Loucy (cell line): ENCODE data around the gene ADM2.

ENCODE experiments used
- H2AFZ ChIP-seq: fragments of 200-600 bp; sonication (generic); 2 replicates; pipeline ENCODE4 v1.6.0; 2016; ENCODE audit warnings: antibody characterized with exemption, mild to moderate bottlenecking, low read length, moderate library complexity
- H3F3A ChIP-seq: fragments of 200-600 bp; 2 replicates; pipeline ENCODE4 v1.6.0; 2016; ENCODE audit warnings: antibody characterized with exemption, low read depth, mild to moderate bottlenecking
- H3K27me3 ChIP-seq: fragments of 200-600 bp; sonication (generic); 2 replicates; pipeline ENCODE4 v1.6.1; 2014; ENCODE audit warnings: low read length, mild to moderate bottlenecking; ENCODE audit not compliant: insufficient read depth, poor library complexity, severe bottlenecking
- H3K36me3 ChIP-seq: fragments of 200-600 bp; sonication (generic); 2 replicates; pipeline ENCODE4 v1.6.1; 2016; ENCODE audit warnings: low read length; ENCODE audit not compliant: insufficient read depth
- H3K4me1 ChIP-seq: fragments of 200-600 bp; sonication (generic); 2 replicates; pipeline ENCODE4 v1.5.1; 2014; ENCODE audit warnings: low read length, mild to moderate bottlenecking; ENCODE audit not compliant: insufficient read depth, poor library complexity, severe bottlenecking
- H3K4me2 ChIP-seq: fragments of 200-600 bp; sonication (generic); 2 replicates; pipeline ENCODE4 v1.6.0; 2014; ENCODE audit warnings: antibody characterized with exemption, low read length, low read depth, mild to moderate bottlenecking; ENCODE audit not compliant: poor library complexity, severe bottlenecking
- H3K4me3 ChIP-seq: fragments of 200-600 bp; sonication (generic); 2 replicates; pipeline ENCODE4 v1.5.1; 2014; ENCODE audit warnings: low read length, mild to moderate bottlenecking, mixed read lengths; ENCODE audit not compliant: poor library complexity, severe bottlenecking
- H3K79me2 ChIP-seq: fragments of 200-600 bp; sonication (generic); 2 replicates; pipeline ENCODE4 v1.6.1; 2014; ENCODE audit warnings: low read length; ENCODE audit not compliant: insufficient read depth
- H3K9ac ChIP-seq: fragments of 200-600 bp; sonication (generic); 2 replicates; pipeline ENCODE4 v1.6.0; 2014; ENCODE audit warnings: mild to moderate bottlenecking, low read depth, low read length, moderate library complexity; ENCODE audit not compliant: poor library complexity, severe bottlenecking
- H3K9me2 ChIP-seq: fragments of 200-600 bp; sonication (generic); replicated peaks from 2 replicates; pipeline ENCODE4 v1.6.1; 2016; ENCODE audit warnings: low read depth, low read length, mixed read lengths
- H3K9me3 ChIP-seq: fragments of 200-600 bp; sonication (generic); 2 replicates; pipeline ENCODE4 v1.6.1; 2014; ENCODE audit warnings: mild to moderate bottlenecking, antibody characterized with exemption, low read length, low read depth; ENCODE audit not compliant: insufficient read depth
- H4K20me1 ChIP-seq: fragments of 200-600 bp; sonication (generic); 2 replicates; pipeline ENCODE4 v1.6.0; 2014; ENCODE audit warnings: antibody characterized with exemption, low read length, mild to moderate bottlenecking; ENCODE audit not compliant: insufficient read depth, poor library complexity, severe bottlenecking
- EZH2phosphoT487 ChIP-seq: fragments of 200-600 bp; IDR thresholded peaks from 2 replicates; pipeline ENCODE4 v1.6.1; 2018; ENCODE audit warnings: antibody characterized with exemption, mild to moderate bottlenecking, moderate library complexity, borderline replicate concordance
- TF ChIP-seq, protein P1 (sequence below): fragments of 200-600 bp; sonication (generic); conservative IDR thresholded peaks from 2 replicates; pipeline ENCODE4 v1.5.1; 2014; ENCODE audit warnings: mild to moderate bottlenecking, antibody characterized with exemption, low read length

Gene ADM2

DNA sequence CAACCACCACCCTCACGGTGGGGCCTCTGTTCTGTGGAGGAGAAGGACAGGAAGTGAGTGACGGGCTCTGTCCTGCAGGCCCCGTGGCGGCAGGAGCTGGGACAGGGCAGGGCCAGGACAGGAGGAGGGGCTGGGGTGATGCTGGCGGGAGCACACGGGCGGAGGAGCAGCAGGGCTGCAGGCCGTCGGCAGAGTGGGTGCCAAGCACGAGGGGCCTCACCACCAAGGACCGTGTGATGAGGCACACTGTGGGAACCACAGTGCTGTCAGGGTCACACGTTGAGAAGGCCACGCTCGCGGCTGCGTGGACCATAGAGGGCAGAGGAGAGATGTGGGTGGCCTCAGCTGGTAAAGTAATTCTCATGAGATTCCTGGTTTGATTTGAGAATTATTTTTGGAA, 35.5 kb downstream of the ADM2 start:
- no peaks in the 10 kb centered on the region for H3F3A ChIP-seq
- no peaks in the 10 kb centered on the region for H3K9me2 ChIP-seq
- H3K4me2 ChIP-seq: no peak overlapping the region
- peaks cover 39% of the 10 kb centered on the region; the same call in 1 of the 2 replicates for H3K36me3 ChIP-seq
- H3K4me3 ChIP-seq: no peak overlapping the region
- no peak for TF ChIP-seq EZH2phosphoT487
- TF ChIP-seq, protein P1, sequence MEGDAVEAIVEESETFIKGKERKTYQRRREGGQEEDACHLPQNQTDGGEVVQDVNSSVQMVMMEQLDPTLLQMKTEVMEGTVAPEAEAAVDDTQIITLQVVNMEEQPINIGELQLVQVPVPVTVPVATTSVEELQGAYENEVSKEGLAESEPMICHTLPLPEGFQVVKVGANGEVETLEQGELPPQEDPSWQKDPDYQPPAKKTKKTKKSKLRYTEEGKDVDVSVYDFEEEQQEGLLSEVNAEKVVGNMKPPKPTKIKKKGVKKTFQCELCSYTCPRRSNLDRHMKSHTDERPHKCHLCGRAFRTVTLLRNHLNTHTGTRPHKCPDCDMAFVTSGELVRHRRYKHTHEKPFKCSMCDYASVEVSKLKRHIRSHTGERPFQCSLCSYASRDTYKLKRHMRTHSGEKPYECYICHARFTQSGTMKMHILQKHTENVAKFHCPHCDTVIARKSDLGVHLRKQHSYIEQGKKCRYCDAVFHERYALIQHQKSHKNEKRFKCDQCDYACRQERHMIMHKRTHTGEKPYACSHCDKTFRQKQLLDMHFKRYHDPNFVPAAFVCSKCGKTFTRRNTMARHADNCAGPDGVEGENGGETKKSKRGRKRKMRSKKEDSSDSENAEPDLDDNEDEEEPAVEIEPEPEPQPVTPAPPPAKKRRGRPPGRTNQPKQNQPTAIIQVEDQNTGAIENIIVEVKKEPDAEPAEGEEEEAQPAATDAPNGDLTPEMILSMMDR: no peak
- peaks cover 52% of the 10 kb centered on the region for H3K79me2 ChIP-seq
- H3K9me3 ChIP-seq: no peaks in the 10 kb centered on the region
- H3K9ac ChIP-seq: no peak overlapping the region
- H2AFZ ChIP-seq: no peak overlapping the region
- H4K20me1 ChIP-seq: peaks cover 11% of the 10 kb centered on the region
- no peaks in the 10 kb centered on the region for H3K27me3 ChIP-seq
- H3K4me1 ChIP-seq: peaks cover 20% of the 10 kb centered on the region

DNA sequence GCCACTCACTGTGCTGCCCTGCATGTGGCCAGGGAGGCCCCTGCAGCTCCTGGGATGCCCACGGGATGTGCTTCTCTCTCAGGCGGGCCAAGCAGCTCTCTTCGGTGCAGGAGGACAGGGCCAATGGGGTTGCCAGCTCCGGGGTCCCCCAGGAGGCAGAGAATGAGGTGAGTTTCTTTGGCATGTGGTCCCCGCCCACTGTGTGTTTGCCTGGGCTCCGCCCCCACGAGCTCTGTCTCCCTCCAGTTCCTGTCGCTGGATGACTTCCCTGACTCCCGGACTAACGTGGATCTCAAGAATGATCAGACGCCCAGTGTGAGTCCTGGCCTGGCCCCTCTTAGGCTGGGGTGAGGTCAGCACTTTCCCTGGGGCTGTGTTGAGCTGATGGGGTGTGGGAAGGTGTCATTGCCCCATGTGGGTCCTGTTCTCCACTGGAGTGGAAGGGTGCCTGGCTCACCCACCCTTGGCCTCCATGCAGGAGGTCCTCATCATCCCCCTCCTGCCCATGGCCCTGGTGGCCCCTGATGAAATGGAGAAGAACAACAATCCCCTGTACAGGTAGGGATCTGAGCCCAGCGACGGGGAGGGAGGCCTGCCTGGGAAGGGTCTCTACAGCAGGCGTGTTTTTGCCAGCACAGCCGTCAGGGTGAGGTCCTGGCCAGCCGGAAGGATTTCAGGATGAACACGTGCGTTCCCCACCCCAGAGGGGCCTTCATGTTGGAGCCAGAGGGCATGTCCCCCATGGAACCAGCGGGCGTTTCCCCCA, 36.3 kb downstream of the ADM2 start:
- Histone ChIP-seq H3K9me2 (no peaks in the 10 kb centered on the region), H3K27me3 (no peaks in the 10 kb centered on the region), H3K9me3 (no peaks in the 10 kb centered on the region), H3K79me2 (peaks cover 44% of the 10 kb centered on the region), H3K4me1 (peaks cover 16% of the 10 kb centered on the region), H3F3A (no peaks in the 10 kb centered on the region), H3K4me3 (no peak overlapping the region), H3K4me2 (no peak overlapping the region), H3K36me3 (peaks cover 45% of the 10 kb centered on the region; the same call in 1 of the 2 replicates), H2AFZ (no peak overlapping the region), H3K9ac (no peak overlapping the region), H4K20me1 (peaks cover 11% of the 10 kb centered on the region)
- TF ChIP-seq, protein P1: no peak
- no peak for TF ChIP-seq EZH2phosphoT487

DNA sequence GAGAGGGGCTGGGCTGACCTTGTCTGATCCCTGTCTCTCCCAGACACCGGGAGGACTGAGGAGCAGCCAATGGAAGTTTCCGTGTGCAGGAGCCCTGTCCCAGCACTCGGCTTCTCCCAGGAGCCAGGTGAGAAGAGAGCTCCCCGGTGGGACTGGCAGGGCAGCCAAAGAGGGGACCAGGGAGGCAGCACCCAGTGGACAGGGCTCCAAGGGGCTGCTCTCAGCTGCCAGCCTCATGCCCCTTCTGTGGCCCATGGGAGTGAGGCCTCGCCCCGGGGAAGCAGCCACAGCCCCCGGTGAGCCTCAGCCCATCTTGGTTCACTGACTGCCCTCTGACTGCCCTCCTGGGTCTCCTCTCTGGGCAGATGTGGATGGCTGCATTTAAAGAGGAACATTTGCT, 37.3 kb downstream of the ADM2 start:
- peaks cover 55% of the 10 kb centered on the region; the same call in 1 of the 2 replicates for H3K36me3 ChIP-seq
- TF ChIP-seq EZH2phosphoT487: no peak
- TF ChIP-seq, protein P1: no peak

More for the DNA sequence above, 37.3 kb downstream of the ADM2 start:
- no peak overlapping the region for H2AFZ ChIP-seq
- no peak overlapping the region for H3K4me3 ChIP-seq
- H3K79me2 ChIP-seq: peaks cover 35% of the 10 kb centered on the region
- H3K9me3 ChIP-seq: no peaks in the 10 kb centered on the region
- H3K4me2 ChIP-seq: no peak overlapping the region
- no peaks in the 10 kb centered on the region for H3K9me2 ChIP-seq
- H4K20me1 ChIP-seq: peaks cover 11% of the 10 kb centered on the region
- peaks cover 8% of the 10 kb centered on the region for H3K4me1 ChIP-seq
- H3K27me3 ChIP-seq: no peaks in the 10 kb centered on the region
- no peaks in the 10 kb centered on the region for H3F3A ChIP-seq
- no peak overlapping the region for H3K9ac ChIP-seq
